Measurements from ENCODE around the gene ZMYM4.

The ZMYM4 gene

GRCh38 chr1:35264035-35264434 is 4.5 kb upstream of the ZMYM4 start:
- no peak for DNase-seq (ENCODE audit: insufficient read length, low spot score)
- FAIRE-seq, result no peak
- no peak for TF ChIP-seq CTCF (IDR thresholded peaks at IDR 0.05; ENCODE audit: insufficient read depth, missing control alignments)

GRCh38 chr1:35264871-35265270 is 3.6 kb upstream of the ZMYM4 start:
- no peak for TF ChIP-seq CTCF (IDR thresholded peaks at IDR 0.05; ENCODE audit: insufficient read depth, missing control alignments)
- DNase-seq (ENCODE audit: insufficient read length, low spot score) (no peak), FAIRE-seq (no peak)

- TF ChIP-seq CTCF (IDR thresholded peaks at IDR 0.05; ENCODE audit: insufficient read depth, missing control alignments), result no peak
- no peak for DNase-seq (ENCODE audit: insufficient read length, low spot score)
- no peak for FAIRE-seq
Observed at GRCh38 chr1:35266306-35266705, 2.2 kb upstream of the ZMYM4 start.

- DNase-seq (ENCODE audit: insufficient read length, low spot score) (no peak), FAIRE-seq (no peak)
- TF ChIP-seq CTCF (IDR thresholded peaks at IDR 0.05; ENCODE audit: insufficient read depth, missing control alignments), result no peak
Observed at GRCh38 chr1:35269201-35269988, 886 bp downstream of the ZMYM4 start.

DNA sequence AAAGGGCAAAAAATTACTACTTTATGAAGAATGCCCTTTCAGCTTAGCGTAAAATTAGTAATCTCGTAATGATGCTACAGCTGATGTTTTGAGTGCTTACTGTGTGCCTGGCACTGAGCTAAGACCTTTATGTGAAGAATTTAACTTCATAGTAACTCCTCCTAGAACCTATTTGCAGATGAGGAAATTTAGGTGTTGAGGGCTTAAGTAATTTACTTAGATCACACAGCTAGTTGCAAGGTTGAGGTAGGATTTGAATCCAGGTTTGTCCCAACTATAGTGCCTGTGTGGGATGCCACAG is 1.4 kb downstream of the ZMYM4 start:
- FAIRE-seq (no peak), DNase-seq (ENCODE audit: insufficient read length, low spot score) (no peak)
- no peak for TF ChIP-seq CTCF (IDR thresholded peaks at IDR 0.05; ENCODE audit: insufficient read depth, missing control alignments)

GRCh38 chr1:35270836-35271235 is 2.3 kb downstream of the ZMYM4 start:
- peak; percentile 48 for FAIRE-seq
- DNase-seq (ENCODE audit: insufficient read length, low spot score), result no peak

More at GRCh38 chr1:35270836-35271235, 2.3 kb downstream of the ZMYM4 start:
- no peak for TF ChIP-seq CTCF (IDR thresholded peaks at IDR 0.05; ENCODE audit: insufficient read depth, missing control alignments)

All from D721Med (cell line).